H1 (cell line): ENCODE results near the gene SLC1A4. TPM values are rescaled to one million over a fixed set of nuclear protein-coding genes. Genes with fewer than 3 reads are reported as not detected.

Experiments used
- CTCF ChIA-PET: fragments of 300-600 bp; sonication (Branson Sonifier 250); formaldehyde crosslinking; loops from one replicate; lab custom pipeline; 2021; ENCODE audit not compliant: partially characterized antibody; lab: Charles Lee
- POLR2A ChIA-PET: fragments of 300-600 bp; sonication (Branson Sonifier 250); formaldehyde crosslinking; loops from one replicate; lab custom pipeline; 2021; ENCODE audit warnings: inconsistent platforms; ENCODE audit not compliant: partially characterized antibody; lab: Charles Lee
- DNase-seq, 2 experiments: peaks; one replicate each; pipeline versions ENCODE4 v3.0.0 to v3.0.0-alpha.2; 2010 to 2022; ENCODE audit warnings: low spot score in 2 of 2, low read depth in 1 of 2, mixed read lengths in 1 of 2
- FAIRE-seq: peaks from 2 replicates; lab custom pipeline; 2011; peaks lifted over from hg19 to GRCh38; lab: Jason Lieb, UNC
- H2AFZ ChIP-seq: 2 replicates; pipeline ENCODE4 v1.8.1; 2012; ENCODE audit warnings: low read length, inconsistent platforms
- H2AK5ac ChIP-seq: 2 replicates; pipeline ENCODE4 v1.6.1; 2013; ENCODE audit warnings: low read depth, low read length
- H2BK120ac ChIP-seq: replicated peaks from 2 replicates; pipeline ENCODE3; 2013; ENCODE audit warnings: low read depth, low read length, inconsistent platforms
- H2BK12ac ChIP-seq: 2 replicates; pipeline ENCODE4 v1.6.1; 2013; ENCODE audit warnings: low read depth, low read length
- H2BK15ac ChIP-seq: 2 replicates; pipeline ENCODE4 v1.6.1; 2013; ENCODE audit warnings: low read length
- H2BK20ac ChIP-seq: 2 replicates; pipeline ENCODE4 v1.6.1; 2013; ENCODE audit warnings: low read length
- H2BK5ac ChIP-seq: 2 replicates; pipeline ENCODE4 v1.6.1; 2013; ENCODE audit warnings: low read depth, low read length
- H3K14ac ChIP-seq: 2 replicates; pipeline ENCODE4 v1.6.1; 2013; ENCODE audit warnings: inconsistent platforms; ENCODE audit not compliant: insufficient read length
- H3K18ac ChIP-seq: 2 replicates; pipeline ENCODE4 v1.6.1; 2013; ENCODE audit warnings: low read length; ENCODE audit errors: extremely low read depth
- H3K23ac ChIP-seq: 2 replicates; pipeline ENCODE4 v1.6.1; 2013; ENCODE audit warnings: inconsistent platforms; ENCODE audit not compliant: insufficient read length
- H3K23me2 ChIP-seq: 2 replicates; pipeline ENCODE4 v1.6.1; 2013; ENCODE audit warnings: low read depth, low read length
- H3K27ac ChIP-seq: 2 replicates; pipeline ENCODE4 v1.6.1; 2011; ENCODE audit warnings: low read depth, low read length, inconsistent platforms
- H3K27me3 ChIP-seq, 4 experiments: replicated peaks in 1 of 4; 1 replicate in 1 of 4; 2 replicates in 3 of 4; pipeline versions ENCODE4 v1.6.1 to v1.8.1; 2011 to 2013; ENCODE audit warnings: low read length in 3 of 4, mild to moderate bottlenecking in 3 of 4, inconsistent platforms in 2 of 4, mixed read lengths in 2 of 4, moderate library complexity in 1 of 4; ENCODE audit not compliant: control insufficient read depth in 3 of 4, insufficient read depth in 3 of 4; ENCODE audit errors: extremely low read depth in 1 of 4
- H3K36me3 ChIP-seq, 4 experiments: 2 replicates each; pipeline versions ENCODE4 v1.6.1 to v1.8.1; 2011 to 2013; ENCODE audit warnings: mild to moderate bottlenecking in 4 of 4, low read length in 3 of 4, moderate library complexity in 2 of 4, control low read depth in 1 of 4, inconsistent platforms in 1 of 4; ENCODE audit not compliant: insufficient read depth in 4 of 4, control insufficient read depth in 2 of 4
- H3K4ac ChIP-seq: replicated peaks from 2 replicates; pipeline ENCODE3; 2013; ENCODE audit warnings: low read length, low read depth, mixed read lengths, inconsistent platforms; ENCODE audit not compliant: insufficient read length
- H3K4me1 ChIP-seq, 4 experiments: replicated peaks in 1 of 4; 1 replicate in 1 of 4; 2 replicates in 3 of 4; pipeline versions ENCODE4 v1.6.1 to v1.8.1; 2011 to 2013; ENCODE audit warnings: low read length in 3 of 4, inconsistent platforms in 2 of 4, mixed read lengths in 1 of 4; ENCODE audit not compliant: insufficient read depth in 4 of 4, control insufficient read depth in 3 of 4
- H3K4me2 ChIP-seq, 2 experiments: 2 replicates each; pipeline versions ENCODE4 v1.6.1 to v1.8.1; 2011 to 2013; ENCODE audit warnings: low read depth in 2 of 2, low read length in 2 of 2, control low read depth in 1 of 2, inconsistent platforms in 1 of 2, mild to moderate bottlenecking in 1 of 2; ENCODE audit not compliant: insufficient read depth in 1 of 2
- H3K4me3 ChIP-seq, 4 experiments: fragments of 200-600, 300-600 bp in 1 of 4; sonication (generic), shearing (Covaris generic), sonication (Bioruptor Twin) in 1 of 4; 2 replicates each; pipeline versions ENCODE4 v1.5.1 to v1.8.1; 2011 to 2016; ENCODE audit warnings: low read length in 4 of 4, low read depth in 3 of 4, control low read depth in 2 of 4, inconsistent platforms in 2 of 4, mild to moderate bottlenecking in 2 of 4, mixed read lengths in 1 of 4, moderate library complexity in 1 of 4; ENCODE audit not compliant: insufficient read depth in 2 of 4; ENCODE audit errors: extremely low read depth in 1 of 4
- H3K56ac ChIP-seq: replicated peaks from 2 replicates; pipeline ENCODE3; 2013; ENCODE audit warnings: low read depth, mild to moderate bottlenecking, mixed read lengths, low read length, inconsistent platforms; ENCODE audit not compliant: insufficient read length
- H3K79me1 ChIP-seq: 2 replicates; pipeline ENCODE4 v1.6.1; 2013; ENCODE audit warnings: low read depth, low read length, control low read depth
- H3K79me2 ChIP-seq, 2 experiments: 2 replicates each; pipeline versions ENCODE4 v1.6.1 to v1.8.1; 2012 to 2013; ENCODE audit warnings: low read length in 2 of 2, mild to moderate bottlenecking in 2 of 2, inconsistent platforms in 1 of 2; ENCODE audit not compliant: insufficient read depth in 2 of 2, control insufficient read depth in 1 of 2
- H3K9ac ChIP-seq, 4 experiments: replicated peaks in 1 of 4; 1 replicate in 1 of 4; 2 replicates in 3 of 4; pipeline versions ENCODE4 v1.6.1 to v1.8.1; 2011 to 2013; ENCODE audit warnings: low read depth in 3 of 4, low read length in 3 of 4, control low read depth in 2 of 4, mild to moderate bottlenecking in 2 of 4, moderate library complexity in 2 of 4, inconsistent platforms in 1 of 4; ENCODE audit errors: extremely low read depth in 1 of 4
- H3K9me3 ChIP-seq, 2 experiments: 2 replicates each; pipeline versions ENCODE4 v1.6.1 to v1.8.1; 2012 to 2013; ENCODE audit warnings: mild to moderate bottlenecking in 2 of 2, moderate library complexity in 2 of 2, control low read depth in 1 of 2, inconsistent platforms in 1 of 2, low read depth in 1 of 2, low read length in 1 of 2, mixed read lengths in 1 of 2; ENCODE audit not compliant: insufficient read depth in 2 of 2
- H4K20me1 ChIP-seq, 2 experiments: replicated peaks in 1 of 2; 2 replicates each; pipeline versions ENCODE3 to v1.8.1; 2011 to 2013; ENCODE audit warnings: inconsistent platforms in 2 of 2, low read length in 2 of 2, mild to moderate bottlenecking in 1 of 2; ENCODE audit not compliant: insufficient read depth in 2 of 2, control insufficient read depth in 1 of 2
- H4K5ac ChIP-seq: 2 replicates; pipeline ENCODE4 v1.6.1; 2013; ENCODE audit warnings: low read length, low read depth, mixed read lengths, inconsistent platforms; ENCODE audit not compliant: insufficient read length
- H4K8ac ChIP-seq: 2 replicates; pipeline ENCODE4 v1.8.0; 2013; ENCODE audit warnings: mild to moderate bottlenecking, moderate library complexity, low read length, inconsistent platforms; ENCODE audit not compliant: insufficient read depth; ENCODE audit errors: extremely low read depth
- H4K91ac ChIP-seq: replicated peaks from 2 replicates; pipeline ENCODE3; 2013; ENCODE audit warnings: low read length, mixed read lengths, inconsistent platforms; ENCODE audit not compliant: insufficient read length
- ATF3 ChIP-seq: IDR thresholded peaks from 2 replicates; pipeline ENCODE4 v1.6.1; 2011; ENCODE audit warnings: low read depth, mild to moderate bottlenecking, low read length; ENCODE audit not compliant: insufficient read depth
- BACH1 ChIP-seq: IDR thresholded peaks from 2 replicates; pipeline ENCODE4 v1.6.1; 2012; ENCODE audit warnings: low read length, improper control_type of control experiment
- CBX8 ChIP-seq: fragments of 300-800, 300-1000 bp; sonication (generic); IDR thresholded peaks from 2 replicates; pipeline ENCODE4 v1.7.1; 2016; ENCODE audit warnings: low read depth, low read length, borderline replicate concordance
- CTCF ChIP-seq, 3 experiments: IDR thresholded peaks; 1 replicate in 2 of 3; 2 replicates in 1 of 3; pipeline versions ENCODE4 v1.5.1 to v1.6.1; 2011; ENCODE audit warnings: low read length in 3 of 3, mild to moderate bottlenecking in 3 of 3, inconsistent platforms in 2 of 3, low read depth in 1 of 3, moderate library complexity in 1 of 3; ENCODE audit not compliant: insufficient read depth in 1 of 3; ENCODE audit errors: control extremely low read depth in 1 of 3
- EP300 ChIP-seq, 2 experiments: IDR thresholded peaks; 1 replicate in 1 of 2; 2 replicates in 1 of 2; pipeline ENCODE4 v1.6.1; 2011 to 2012; ENCODE audit warnings: low read depth in 2 of 2, low read length in 2 of 2, mild to moderate bottlenecking in 2 of 2, borderline replicate concordance in 1 of 2, inconsistent platforms in 1 of 2, moderate library complexity in 1 of 2
- GABPA ChIP-seq: IDR thresholded peaks from 2 replicates; pipeline ENCODE4 v1.6.1; 2011; ENCODE audit warnings: mild to moderate bottlenecking, low read length, moderate library complexity, borderline replicate concordance; ENCODE audit not compliant: insufficient read depth
- HDAC6 ChIP-seq: IDR thresholded peaks from one replicate; pipeline ENCODE4 v1.7.1; 2012; ENCODE audit warnings: low read depth, mild to moderate bottlenecking, inconsistent platforms, low read length, moderate library complexity
- NRF1 ChIP-seq: IDR thresholded peaks from 2 replicates; pipeline ENCODE4 v1.6.1; 2011; ENCODE audit warnings: mild to moderate bottlenecking, low read depth, low read length, improper control_type of control experiment
- POLR2AphosphoS5 ChIP-seq: IDR thresholded peaks from 2 replicates; pipeline ENCODE4 v1.6.1; 2011; ENCODE audit warnings: low read depth, low read length
- TBP ChIP-seq: IDR thresholded peaks from 2 replicates; pipeline ENCODE4 v1.6.1; 2011; ENCODE audit warnings: low read depth, low read length, improper control_type of control experiment
- YY1 ChIP-seq: IDR thresholded peaks from 2 replicates; pipeline ENCODE4 v1.6.1; 2011; ENCODE audit warnings: low read depth, mild to moderate bottlenecking, low read length
- WGBS, 2 experiments: shearing (Covaris generic) in 1 of 2; methylation state at CpG; one replicate each; pipeline versions ENCODE4 v1.1.6 to v1.1.7; 2013 to 2015; ENCODE audit warnings: low lambda C conversion rate in 2 of 2, mixed read lengths in 2 of 2, inconsistent platforms in 1 of 2, low coverage in 1 of 2, missing lambda C conversion rate in 1 of 2; ENCODE audit not compliant: insufficient replicate concordance in 2 of 2, insufficient coverage in 1 of 2, insufficient read length in 1 of 2; ENCODE audit errors: extremely low coverage in 1 of 2, missing lambda C conversion rate in 1 of 2; 5-methylcytosine and 5-hydroxymethylcytosine counted together
- polyA plus RNA-seq, 7 experiments: library from polyadenylated mRNA; depleted of rRNA in 3 of 7; stranded (reverse) in 5 of 7; unstranded in 2 of 7; fragments of >200 nt in 5 of 7; fragments of 200-250 nt in 2 of 7; gene quantifications; 1 replicate in 5 of 7; 2 replicates in 1 of 7; 4 replicates in 1 of 7; pipeline versions ENCODE4 v1.2.1 to v1.2.3, GENCODE V29; 2011 to 2013; ENCODE audit warnings: missing spikeins in 2 of 7, mixed read lengths in 2 of 7
- total RNA-seq: library from RNA; stranded (reverse); fragmentation: NEBNext Ultra II Directional; extraction: Animal tissue kit (Norgen Biotek cat#: 25700); gene quantifications from 2 replicates; pipeline ENCODE4 v1.2.1, GENCODE V29; 2021

The SLC1A4 gene
- total and polyA plus RNA-seq, 2 of the 8 experiments (the other 6 are each of a cell fraction or from before 2014, with no cell fraction given), result 0.44 to 0.86 TPM

- Histone ChIP-seq H2BK12ac (no peak overlapping the region), H3K27ac (no peak overlapping the region), H3K4me3 (no peak overlapping the region), H3K23me2 (peaks cover 4% of the 10 kb centered on the region), H3K23ac (no peak overlapping the region), H3K4me1 (peaks cover 0 to 5% (median 2%) of the 10 kb centered on the region in 4 experiments; a peak in 3 of 7 replicates), H3K36me3 (no peaks in the 10 kb centered on the region; a peak in 1 of 8 replicates), H3K4me2 (no peak overlapping the region), H4K5ac (no peak overlapping the region), H3K9ac (no peak overlapping the region), H3K79me2 (peaks cover 12 to 87% of the 10 kb centered on the region in 2 experiments), H2BK5ac (no peak overlapping the region), H4K20me1 (peaks cover 14 to 23% of the 10 kb centered on the region in 2 experiments), H3K18ac (no peak overlapping the region), H2AFZ (no peak overlapping the region), H4K8ac (no peak overlapping the region), H2BK120ac (no peak overlapping the region), H3K4ac (no peak overlapping the region), H3K14ac (no peak overlapping the region), H4K91ac (no peak overlapping the region), H2AK5ac (no peak overlapping the region), H3K27me3 (no peaks in the 10 kb centered on the region), H2BK15ac (no peak overlapping the region), H2BK20ac (no peak overlapping the region), H3K56ac (no peak overlapping the region), H3K79me1 (peaks cover 15% of the 10 kb centered on the region), H3K9me3 (no peaks in the 10 kb centered on the region)
- ChIA-PET CTCF (interaction anchor here (0.6 to 1.4 kb wide), 7 partner anchors 14 to 329 kb away, joined by 3 to 4 read pairs (median 3); no protein-coding TSS in a partner anchor), POLR2A (interaction anchor here (0.6 to 1.3 kb wide), 3 partner anchors 15 to 413 kb away, joined by 3 to 4 read pairs (median 3); no protein-coding TSS in a partner anchor)
- 92% methylated on average over 8 of the region's 8 CpGs; no CpG with 5 or more reads in 1 of the 2 experiments for WGBS, 2 experiments
- DNase-seq (no peak), FAIRE-seq (no peak)
- TF ChIP-seq POLR2AphosphoS5 (no peak), GABPA (no peak), BACH1 (no peak), TBP (no peak), EP300 (IDR thresholded peaks at IDR 0.05; ENCODE audit: borderline replicate concordance in 1 of 2, low read depth in 2 of 2, low read length in 2 of 2) (no peak), HDAC6 (no peak), CTCF (IDR thresholded peaks at IDR 0.05; ENCODE audit: control extremely low read depth in 1 of 3, insufficient read depth in 1 of 3, low read depth in 1 of 3, low read length in 3 of 3) (no peak), CBX8 (no peak), YY1 (no peak), ATF3 (no peak), NRF1 (no peak)
These were observed 72.7 kb downstream of the SLC1A4 start for GRCh38 chr2:65061910-65062339.
